ENCODE results near the gene SDK1. TPM values are rescaled to one million over a fixed set of nuclear protein-coding genes. Genes with fewer than 3 reads are reported as not detected.

The SDK1 gene
- total RNA-seq, 1 experiment from 2014 or later = 7.1 TPM

DNA sequence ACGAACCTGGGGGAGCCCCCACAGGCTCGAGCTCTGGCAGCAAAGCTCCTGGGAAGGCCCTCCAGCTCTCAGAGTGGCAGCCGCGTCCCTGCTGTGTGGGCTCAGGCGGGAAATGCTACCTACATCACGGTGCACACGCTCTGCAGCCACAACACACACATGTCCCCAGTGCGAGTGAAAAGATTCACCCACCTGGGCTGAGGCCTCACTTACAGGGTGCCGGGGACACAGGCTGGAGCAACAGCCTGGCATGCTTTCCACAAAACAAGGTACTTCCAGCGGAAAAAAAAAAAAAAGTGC lies 970.6 kb downstream of the SDK1 start:
- H3K27me3 ChIP-seq (replicated peaks; ENCODE audit: control insufficient read depth, insufficient read depth, low read length) = no peaks in the 10 kb centered on the region
- H3K36me3 ChIP-seq (ENCODE audit: control insufficient read depth, insufficient read depth, low read length) = no peaks in the 10 kb centered on the region
- no peaks in the 10 kb centered on the region for H3K27me3 Mint-ChIP-seq (ENCODE audit: insufficient read depth, unreplicated experiment)
- ChIA-PET POLR2A (no interaction called here), CTCF (no interaction called here)
- no peaks in the 10 kb centered on the region for H3K4me1 ChIP-seq
- DNase-seq = no peak
- H3K4me3 Mint-ChIP-seq (ENCODE audit: unreplicated experiment) = no peak overlapping the region
- peaks cover 10% of the 10 kb centered on the region for H3K9me3 Mint-ChIP-seq (ENCODE audit: unreplicated experiment)
- H3K27ac Mint-ChIP-seq (ENCODE audit: unreplicated experiment) = no peak overlapping the region
- no TSS peak for BruUV-seq (replicated peaks)
- no peak for TF ChIP-seq CTCF (IDR thresholded peaks at IDR 0.05; ENCODE audit: insufficient read depth in 1 of 2, low read depth in 1 of 2, low read length in 1 of 2, severe bottlenecking in 1 of 2, unreplicated experiment in 1 of 2)
- H3K4me3 ChIP-seq (ENCODE audit: low read depth, low read length) = no peak overlapping the region
- H3K36me3 Mint-ChIP-seq (ENCODE audit: insufficient read depth, unreplicated experiment) = no peaks in the 10 kb centered on the region
- intact Hi-C loops (cut with micrococcal nuclease; ENCODE audit: unreplicated experiment) = no loop called here
- no peaks in the 10 kb centered on the region for H3K4me1 Mint-ChIP-seq (ENCODE audit: low read depth, unreplicated experiment)
- H3K9me3 ChIP-seq = no peaks in the 10 kb centered on the region

- Histone ChIP-seq H3K4me1 (no peaks in the 10 kb centered on the region), H3K27me3 (replicated peaks; ENCODE audit: control insufficient read depth, insufficient read depth, low read length) (no peaks in the 10 kb centered on the region), H3K4me3 (ENCODE audit: low read depth, low read length) (no peak overlapping the region), H3K36me3 (ENCODE audit: control insufficient read depth, insufficient read depth, low read length) (no peaks in the 10 kb centered on the region), H3K9me3 (no peaks in the 10 kb centered on the region)
- no peak for TF ChIP-seq CTCF (IDR thresholded peaks at IDR 0.05; ENCODE audit: insufficient read depth in 1 of 2, low read depth in 1 of 2, low read length in 1 of 2, severe bottlenecking in 1 of 2, unreplicated experiment in 1 of 2)
- intact Hi-C loops (cut with micrococcal nuclease; ENCODE audit: unreplicated experiment) = no loop called here
- BruUV-seq (replicated peaks) = no TSS peak
- no peaks in the 10 kb centered on the region for H3K36me3 Mint-ChIP-seq (ENCODE audit: insufficient read depth, unreplicated experiment)
- no peak for DNase-seq
- POLR2A ChIA-PET = no interaction called here
- H3K4me1 Mint-ChIP-seq (ENCODE audit: low read depth, unreplicated experiment) = no peaks in the 10 kb centered on the region
- no peak overlapping the region for H3K27ac Mint-ChIP-seq (ENCODE audit: unreplicated experiment)
- peaks cover 10% of the 10 kb centered on the region for H3K9me3 Mint-ChIP-seq (ENCODE audit: unreplicated experiment)
- H3K27me3 Mint-ChIP-seq (ENCODE audit: insufficient read depth, unreplicated experiment) = no peaks in the 10 kb centered on the region
- CTCF ChIA-PET = no interaction called here
- no peak overlapping the region for H3K4me3 Mint-ChIP-seq (ENCODE audit: unreplicated experiment)
Measured at GRCh38 chr7:4272141-4272540, 971.1 kb downstream of the SDK1 start.

- no peak for DNase-seq
- intact Hi-C loops (cut with micrococcal nuclease; ENCODE audit: unreplicated experiment) = no loop called here
- Histone ChIP-seq H3K4me1 (no peaks in the 10 kb centered on the region), H3K4me3 (ENCODE audit: low read depth, low read length) (no peak overlapping the region), H3K27me3 (replicated peaks; ENCODE audit: control insufficient read depth, insufficient read depth, low read length) (no peaks in the 10 kb centered on the region), H3K36me3 (ENCODE audit: control insufficient read depth, insufficient read depth, low read length) (no peaks in the 10 kb centered on the region), H3K9me3 (no peaks in the 10 kb centered on the region)
- Mint-ChIP-seq H3K4me3 (ENCODE audit: unreplicated experiment) (no peak overlapping the region), H3K27ac (ENCODE audit: unreplicated experiment) (no peak overlapping the region), H3K9me3 (ENCODE audit: unreplicated experiment) (peaks cover 16% of the 10 kb centered on the region), H3K4me1 (ENCODE audit: low read depth, unreplicated experiment) (no peaks in the 10 kb centered on the region), H3K27me3 (ENCODE audit: insufficient read depth, unreplicated experiment) (no peaks in the 10 kb centered on the region), H3K36me3 (ENCODE audit: insufficient read depth, unreplicated experiment) (no peaks in the 10 kb centered on the region)
- no TSS peak for BruUV-seq (replicated peaks)
- CTCF ChIA-PET = no interaction called here
- POLR2A ChIA-PET = no interaction called here
- TF ChIP-seq CTCF (IDR thresholded peaks at IDR 0.05; ENCODE audit: insufficient read depth in 1 of 2, low read depth in 1 of 2, low read length in 1 of 2, severe bottlenecking in 1 of 2, unreplicated experiment in 1 of 2) = no peak
Measured at GRCh38 chr7:4273566-4274230, 972.6 kb downstream of the SDK1 start.

Data from Caco-2 (cell line).